ENCODE measurements around the gene SASS6. TPM values are rescaled to one million over a fixed set of nuclear protein-coding genes. Genes with fewer than 3 reads are reported as not detected.

The SASS6 gene
- total and polyA plus RNA-seq, 8 donors: 0.87 to 6.1 (median 2.7) TPM

DNA sequence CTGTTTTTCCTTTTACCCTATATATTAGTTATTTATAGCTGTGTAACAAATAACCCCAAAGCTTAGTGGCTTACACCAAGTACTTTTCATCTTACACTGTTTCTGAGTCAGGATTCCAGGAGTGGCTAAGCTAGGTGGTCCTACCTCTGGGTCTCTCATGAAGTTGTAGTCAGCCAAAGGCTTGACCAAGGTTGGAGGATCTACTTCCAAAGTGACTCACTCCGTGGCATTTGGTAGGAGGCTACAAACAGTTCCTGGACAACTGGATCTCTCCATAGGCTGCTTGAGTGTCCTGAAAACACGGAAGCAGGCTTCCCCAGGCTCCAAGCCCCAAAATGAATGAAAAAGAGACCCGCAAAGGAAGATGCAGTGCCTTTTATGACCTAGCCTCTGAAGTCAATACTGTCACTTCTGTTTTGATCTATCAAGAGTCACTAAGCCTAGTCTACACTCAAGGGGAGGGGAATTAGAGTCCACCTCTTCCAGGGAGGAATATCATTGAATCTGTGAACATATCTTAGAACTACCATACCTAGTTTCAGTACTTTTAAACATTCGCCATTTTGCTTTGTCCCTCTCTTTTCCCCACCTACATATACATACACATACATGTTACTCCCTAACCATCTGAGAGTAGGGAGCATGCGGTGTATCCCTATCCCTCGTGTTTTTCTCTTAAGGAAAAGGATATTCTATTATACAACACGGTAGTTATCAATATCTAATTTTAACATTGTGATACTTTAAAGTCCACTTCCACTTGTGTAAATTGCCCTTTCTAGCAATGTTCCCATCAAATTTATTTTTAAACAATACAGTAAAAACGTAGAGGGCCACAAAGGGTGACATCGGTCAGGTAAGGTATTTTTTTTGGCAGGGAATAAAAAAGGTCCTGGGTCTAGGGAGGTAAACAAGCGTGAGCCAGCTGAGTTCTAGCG is 95.7 kb downstream of the SASS6 start:
- Histone ChIP-seq H3K9me3 (no peaks in the 10 kb centered on the region), H3K4me3 (peak overlapping the region; percentile 82 to 94 (median 88)), H3K27me3 (no peaks in the 10 kb centered on the region), H3K4me1 (peaks cover 17 to 43% (median 31%) of the 10 kb centered on the region in 4 donors), H3K36me3 (no peaks in the 10 kb centered on the region), H3K27ac (peak overlapping the region; percentile 94 to 100 (median 98))
- TF ChIP-seq, protein P1, sequence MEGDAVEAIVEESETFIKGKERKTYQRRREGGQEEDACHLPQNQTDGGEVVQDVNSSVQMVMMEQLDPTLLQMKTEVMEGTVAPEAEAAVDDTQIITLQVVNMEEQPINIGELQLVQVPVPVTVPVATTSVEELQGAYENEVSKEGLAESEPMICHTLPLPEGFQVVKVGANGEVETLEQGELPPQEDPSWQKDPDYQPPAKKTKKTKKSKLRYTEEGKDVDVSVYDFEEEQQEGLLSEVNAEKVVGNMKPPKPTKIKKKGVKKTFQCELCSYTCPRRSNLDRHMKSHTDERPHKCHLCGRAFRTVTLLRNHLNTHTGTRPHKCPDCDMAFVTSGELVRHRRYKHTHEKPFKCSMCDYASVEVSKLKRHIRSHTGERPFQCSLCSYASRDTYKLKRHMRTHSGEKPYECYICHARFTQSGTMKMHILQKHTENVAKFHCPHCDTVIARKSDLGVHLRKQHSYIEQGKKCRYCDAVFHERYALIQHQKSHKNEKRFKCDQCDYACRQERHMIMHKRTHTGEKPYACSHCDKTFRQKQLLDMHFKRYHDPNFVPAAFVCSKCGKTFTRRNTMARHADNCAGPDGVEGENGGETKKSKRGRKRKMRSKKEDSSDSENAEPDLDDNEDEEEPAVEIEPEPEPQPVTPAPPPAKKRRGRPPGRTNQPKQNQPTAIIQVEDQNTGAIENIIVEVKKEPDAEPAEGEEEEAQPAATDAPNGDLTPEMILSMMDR (IDR thresholded peaks at IDR 0.05): no peak
- TF ChIP-seq EP300 (IDR thresholded peaks at IDR 0.05) (no peak), POLR2AphosphoS5 (IDR thresholded peaks at IDR 0.05) (peak in 1 of 3 donors; percentile 10), POLR2A (IDR thresholded peaks at IDR 0.05) (no peak)
- DNase-seq: peak in 1 of 2 donors; percentile 44
- intact Hi-C loops (cut with DNase I; ENCODE audit: low total_unique reads): no loop called here
- 15 to 23% (median 19%) methylated on average over 11 of the region's 11 CpGs for WGBS, 5 donors

DNA sequence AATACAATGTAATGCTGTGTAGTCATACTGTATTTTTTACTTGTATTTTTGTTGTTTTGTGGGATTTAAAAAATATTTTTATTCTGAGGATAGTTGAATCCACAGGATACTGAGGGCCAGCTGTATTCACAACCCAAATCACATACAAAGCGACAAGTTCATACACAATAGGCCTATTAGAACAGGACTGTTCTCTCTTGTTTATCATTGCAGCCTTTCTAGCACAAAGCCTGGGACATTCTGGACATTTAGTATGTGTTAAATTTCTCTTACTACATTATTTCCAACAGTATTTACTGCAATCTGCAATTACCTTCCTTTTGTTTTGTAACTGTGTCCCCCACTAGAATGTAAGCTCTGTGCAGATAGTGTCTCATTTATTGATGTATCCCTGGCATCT is 97.5 kb downstream of the SASS6 start:
- intact Hi-C loops (cut with DNase I; ENCODE audit: low total_unique reads): no loop called here
- no peak for DNase-seq
- Histone ChIP-seq H3K27me3 (no peaks in the 10 kb centered on the region), H3K4me1 (peaks cover 9 to 31% (median 22%) of the 10 kb centered on the region in 4 donors), H3K27ac (no peak overlapping the region), H3K9me3 (no peaks in the 10 kb centered on the region), H3K4me3 (no peak overlapping the region), H3K36me3 (no peaks in the 10 kb centered on the region)
- TF ChIP-seq POLR2A (IDR thresholded peaks at IDR 0.05): no peak
- 52 to 92% (median 67%) methylated on average over 1 of the region's 1 CpG for WGBS, 5 donors

DNA sequence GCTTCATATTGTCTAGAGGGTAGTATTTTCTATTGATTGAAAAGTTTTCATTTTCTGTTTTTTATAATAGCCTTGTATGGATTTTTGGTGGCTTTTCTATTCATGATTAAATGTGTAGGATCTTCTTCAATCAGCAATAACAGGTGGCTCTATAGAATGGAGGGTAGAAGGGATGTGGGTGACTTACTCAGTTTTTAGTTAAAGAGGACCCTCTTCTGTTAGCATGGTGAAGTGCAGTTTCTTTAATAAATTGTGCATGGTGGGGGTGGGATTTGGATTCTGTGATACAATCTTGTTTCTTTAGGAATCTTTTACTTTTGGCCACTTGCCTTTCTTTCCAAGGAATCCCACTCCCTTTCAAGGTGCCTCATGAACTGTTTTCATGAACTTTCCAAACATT is 98.3 kb downstream of the SASS6 start:
- Histone ChIP-seq H3K27me3 (no peaks in the 10 kb centered on the region), H3K4me1 (peaks cover 7 to 23% (median 15%) of the 10 kb centered on the region in 4 donors), H3K4me3 (no peak overlapping the region), H3K9me3 (no peaks in the 10 kb centered on the region), H3K27ac (no peak overlapping the region), H3K36me3 (no peaks in the 10 kb centered on the region)
- peak in 1 of 2 donors; percentile 35 for DNase-seq
- TF ChIP-seq EP300 (IDR thresholded peaks at IDR 0.05) (no peak), POLR2A (IDR thresholded peaks at IDR 0.05) (no peak), POLR2AphosphoS5 (IDR thresholded peaks at IDR 0.05) (no peak)
- intact Hi-C loops (cut with DNase I; ENCODE audit: low total_unique reads): no loop called here

Small RNAs within 50 kb of the gene (small RNA-seq; reads per million reads assigned to genes)
- gene AC093019.1: 0 reads per million in 4 donors

Other genes with a start within 250 kb of the SASS6 start
- 100 to 1,000 TPM in 2 of 5 donors, 10 to 100 TPM in 3; 37.1 to 206 (median 83.6) TPM for gene SLC35A3, start 162.9 kb downstream of the SASS6 start, total RNA-seq
- 10 to 100 TPM in 1 of 3 donors, 1 to 10 TPM in 2; 5.7 to 12.4 (median 9.6) TPM for gene SLC35A3, start 162.9 kb downstream of the SASS6 start, polyA plus RNA-seq
- gene TRMT13, start 233 bp upstream of the SASS6 start, total RNA-seq: 10 to 100 TPM in 2 of 5 donors, 1 to 10 TPM in 3; 2.7 to 42.0 (median 5.5) TPM
- gene TRMT13, start 233 bp upstream of the SASS6 start, polyA plus RNA-seq: 10 to 100 TPM in 1 of 3 donors, 1 to 10 TPM in 2; 5.1 to 11.5 (median 6.0) TPM
- 1 to 10 TPM in 2 of 5 donors, under 1 TPM in 1, not detected in 2; 0.45 to 2.9 (median 2.3) TPM for gene LRRC39, start 45.3 kb upstream of the SASS6 start, total RNA-seq
- under 1 TPM in 2 of 3 donors, not detected in 1; 0.62 to 0.98 TPM for gene LRRC39, start 45.3 kb upstream of the SASS6 start, polyA plus RNA-seq
- 10 to 100 TPM in 2 of 5 donors, 1 to 10 TPM in 2, under 1 TPM in 1; 0.87 to 22.3 (median 7.7) TPM for gene DBT, start 116.9 kb upstream of the SASS6 start, total RNA-seq
- gene DBT, start 116.9 kb upstream of the SASS6 start, polyA plus RNA-seq: 1 to 10 TPM; 4.5 to 6.1 (median 5.8) TPM
- gene RTCA, start 133.3 kb upstream of the SASS6 start, total RNA-seq: 10 to 100 TPM; 16.5 to 51.9 (median 19.8) TPM
- 10 to 100 TPM; 22.1 to 29.6 (median 22.6) TPM for gene RTCA, start 133.3 kb upstream of the SASS6 start, polyA plus RNA-seq
- 10 to 100 TPM in 4 of 5 donors, 1 to 10 TPM in 1; 9.4 to 31.0 (median 27.2) TPM for gene CDC14A, start 219.6 kb upstream of the SASS6 start, total RNA-seq
- gene CDC14A, start 219.6 kb upstream of the SASS6 start, polyA plus RNA-seq: 1 to 10 TPM; 2.1 to 6.0 (median 3.7) TPM

All from stomach (tissue), 9 donors.